Glutamatergic neuron (in vitro differentiated cells): ENCODE data around the gene RABGGTA. TPM values are rescaled to one million over a fixed set of nuclear protein-coding genes. Genes with fewer than 3 reads are reported as not detected.
"Not testable (repeated sequence)": the region's sequence is repeated elsewhere in the genome, so short reads cannot be mapped to it uniquely, and the experiment has no call there.

Experiments
- DNase-seq: peaks from one replicate; pipeline ENCODE4 v3.0.0; 2022
- H3K27ac Mint-ChIP-seq: one replicate; pipeline ENCODE4 v1.8.0; 2020; ENCODE audit warnings: mild to moderate bottlenecking, mixed read lengths, inconsistent platforms; ENCODE audit not compliant: unreplicated experiment
- H3K27me3 Mint-ChIP-seq: one replicate; pipeline ENCODE4 v1.8.0; 2020; ENCODE audit warnings: mild to moderate bottlenecking, moderate library complexity, mixed read lengths, inconsistent platforms; ENCODE audit not compliant: unreplicated experiment
- H3K36me3 Mint-ChIP-seq: one replicate; pipeline ENCODE4 v1.8.0; 2020; ENCODE audit warnings: mild to moderate bottlenecking, mixed read lengths, inconsistent platforms; ENCODE audit not compliant: unreplicated experiment
- H3K4me1 Mint-ChIP-seq: one replicate; pipeline ENCODE4 v1.8.0; 2020; ENCODE audit warnings: mild to moderate bottlenecking, low read depth, mixed read lengths, inconsistent platforms; ENCODE audit not compliant: unreplicated experiment
- H3K4me3 Mint-ChIP-seq: one replicate; pipeline ENCODE4 v1.8.0; 2020; ENCODE audit warnings: mild to moderate bottlenecking, mixed read lengths, inconsistent platforms; ENCODE audit not compliant: unreplicated experiment
- H3K9me3 Mint-ChIP-seq: one replicate; pipeline ENCODE4 v1.8.0; 2020; ENCODE audit warnings: mild to moderate bottlenecking, moderate library complexity, mixed read lengths, inconsistent platforms; ENCODE audit not compliant: unreplicated experiment
- CTCF ChIP-seq: fragments of 200-600 bp; sonication (generic); IDR thresholded peaks from one replicate; pipeline ENCODE4 v1.5.0; 2021; ENCODE audit not compliant: partially characterized antibody, unreplicated experiment
- total RNA-seq: library from RNA; stranded (reverse); fragmentation: NEBNext Ultra II Directional; extraction: Animal tissue kit (Norgen Biotek cat#: 25700); gene quantifications from one replicate; pipeline ENCODE4 v1.2.1, GENCODE V29; 2021; ENCODE audit not compliant: unreplicated experiment

RABGGTA gene
- total RNA-seq, 1 donor from 2014 or later, result 30.3 TPM

GRCh38 chr14:24249230-24250021 lies 22.0 kb downstream of the RABGGTA start:
- DNase-seq, result no peak
- Mint-ChIP-seq H3K4me3 (no peak overlapping the region), H3K27ac (no peak overlapping the region), H3K9me3 (peaks cover 4% of the 10 kb centered on the region), H3K36me3 (no peaks in the 10 kb centered on the region), H3K27me3 (peaks cover 5% of the 10 kb centered on the region), H3K4me1 (peaks cover 9% of the 10 kb centered on the region)
- TF ChIP-seq CTCF, result no peak

- H3K27me3 Mint-ChIP-seq, result peaks cover 10% of the 10 kb centered on the region
- H3K4me1 Mint-ChIP-seq, result peaks cover 13% of the 10 kb centered on the region
- no peak for DNase-seq
- peaks cover 10% of the 10 kb centered on the region for H3K9me3 Mint-ChIP-seq
- TF ChIP-seq CTCF, result no peak
- no peaks in the 10 kb centered on the region for H3K36me3 Mint-ChIP-seq
- H3K4me3 Mint-ChIP-seq, result no peak overlapping the region
- H3K27ac Mint-ChIP-seq, result no peak overlapping the region
Measured at GRCh38 chr14:24247422-24247821, 24.0 kb downstream of the RABGGTA start.

GRCh38 chr14:24246765-24247212 lies 24.6 kb downstream of the RABGGTA start:
- TF ChIP-seq CTCF, result no peak
- H3K4me1 Mint-ChIP-seq, result peaks cover 13% of the 10 kb centered on the region
- no peak overlapping the region for H3K4me3 Mint-ChIP-seq
- DNase-seq, result no peak
- H3K36me3 Mint-ChIP-seq, result no peaks in the 10 kb centered on the region
- H3K27me3 Mint-ChIP-seq, result peaks cover 13% of the 10 kb centered on the region
- no peak overlapping the region for H3K27ac Mint-ChIP-seq
- H3K9me3 Mint-ChIP-seq, result peaks cover 11% of the 10 kb centered on the region

- H3K4me3 Mint-ChIP-seq, DNase-seq, H3K27ac Mint-ChIP-seq, H3K36me3 Mint-ChIP-seq, H3K9me3 Mint-ChIP-seq: not testable (repeated sequence)
- Mint-ChIP-seq H3K4me1 (peaks cover 13% of the 10 kb centered on the region), H3K27me3 (peaks cover 13% of the 10 kb centered on the region)
Measured at GRCh38 chr14:24245350-24245749, 26.0 kb downstream of the RABGGTA start.

- no peak for TF ChIP-seq CTCF
- Mint-ChIP-seq H3K27me3 (peaks cover 15% of the 10 kb centered on the region), H3K9me3 (peaks cover 7% of the 10 kb centered on the region), H3K4me3 (peak overlapping the region; percentile 98), H3K27ac (peak overlapping the region; percentile 99), H3K36me3 (no peaks in the 10 kb centered on the region), H3K4me1 (peaks cover 9% of the 10 kb centered on the region)
- DNase-seq, result no peak
Measured at GRCh38 chr14:24243336-24243836, 28.0 kb downstream of the RABGGTA start.
